Fibroblast of lung (primary cell): ENCODE results near the gene PTGES3. TPM values are rescaled to one million over a fixed set of nuclear protein-coding genes. Genes with fewer than 3 reads are reported as not detected.
"Not testable (repeated sequence)": the region's sequence is repeated elsewhere in the genome, so short reads cannot be mapped to it uniquely, and the experiment has no call there.

Experiments
- DNase-seq, 2 donors: peaks; one replicate each; pipeline versions ENCODE4 v3.0.0 to v3.0.0-alpha.2; 2010; ENCODE audit warnings: low read depth in 2 of 2
- H2AFZ ChIP-seq: 2 replicates; pipeline ENCODE4 v1.5.1; 2012; ENCODE audit warnings: low read length, control low read depth, inconsistent platforms
- H3K27ac ChIP-seq: 2 replicates; pipeline ENCODE4 v1.5.1; 2011; ENCODE audit warnings: low read length, control low read depth; ENCODE audit not compliant: insufficient read depth
- H3K27me3 ChIP-seq: 2 replicates; pipeline ENCODE4 v1.5.1; 2011; ENCODE audit warnings: mild to moderate bottlenecking, low read length; ENCODE audit not compliant: control insufficient read depth, insufficient read depth
- H3K36me3 ChIP-seq: 2 replicates; pipeline ENCODE4 v1.5.1; 2011; ENCODE audit warnings: low read length; ENCODE audit not compliant: control insufficient read depth, insufficient read depth
- H3K4me1 ChIP-seq: 2 replicates; pipeline ENCODE4 v1.5.1; 2011; ENCODE audit warnings: low read length; ENCODE audit not compliant: control insufficient read depth, insufficient read depth; ENCODE audit errors: extremely low read depth
- H3K4me2 ChIP-seq: 2 replicates; pipeline ENCODE4 v1.5.1; 2011; ENCODE audit warnings: low read length, control low read depth; ENCODE audit not compliant: insufficient read depth; ENCODE audit errors: extremely low read depth
- H3K4me3 ChIP-seq, 4 experiments: fragments of 200-600 bp in 1 of 4; sonication (generic) in 1 of 4; replicated peaks in 1 of 4; 2 replicates each; pipeline ENCODE4 v1.5.1; 2011 to 2016; ENCODE audit warnings: low read length in 4 of 4, low read depth in 3 of 4, mild to moderate bottlenecking in 3 of 4, control low read depth in 2 of 4, inconsistent platforms in 1 of 4, mixed read lengths in 1 of 4; ENCODE audit not compliant: insufficient read depth in 1 of 4; ENCODE audit errors: control extremely low read depth in 1 of 4
- H3K79me2 ChIP-seq: 2 replicates; pipeline ENCODE4 v1.5.1; 2012; ENCODE audit warnings: mild to moderate bottlenecking, low read length, inconsistent platforms; ENCODE audit not compliant: control insufficient read depth, insufficient read depth
- H3K9ac ChIP-seq: 2 replicates; pipeline ENCODE4 v1.5.1; 2011; ENCODE audit warnings: mild to moderate bottlenecking, low read length, control low read depth; ENCODE audit not compliant: insufficient read depth
- H3K9me3 ChIP-seq: 2 replicates; pipeline ENCODE4 v1.5.1; 2012; ENCODE audit warnings: low read depth, low read length; ENCODE audit not compliant: control insufficient read depth, insufficient read depth
- H4K20me1 ChIP-seq: 2 replicates; pipeline ENCODE4 v1.5.1; 2011; ENCODE audit warnings: low read length; ENCODE audit not compliant: control insufficient read depth, insufficient read depth; ENCODE audit errors: extremely low read depth
- EZH2 ChIP-seq: IDR thresholded peaks from 2 replicates; pipeline ENCODE4 v1.5.1; 2012; ENCODE audit warnings: low read length, control low read depth, mild to moderate bottlenecking; ENCODE audit errors: missing control alignments
- polyA plus RNA-seq, 2 donors: library from polyadenylated mRNA; depleted of rRNA in 1 of 2; stranded (reverse) in 1 of 2; unstranded in 1 of 2; fragments of >200 nt; gene quantifications; 2 replicates each; pipeline ENCODE4 v1.2.1, GENCODE V29; 2011 to 2012; ENCODE audit warnings: missing spikeins in 1 of 2
- total RNA-seq: library from RNA; depleted of rRNA; stranded (reverse); fragments of >200 nt; gene quantifications from 2 replicates; pipeline ENCODE4 v1.2.1, GENCODE V29; 2014
- TF ChIP-seq, protein P1 (sequence below), 2 donors: IDR thresholded peaks in 1 of 2; conservative IDR thresholded peaks in 1 of 2; 1 replicate in 1 of 2; 2 replicates in 1 of 2; pipeline ENCODE4 v1.5.1; 2011 to 2012; ENCODE audit warnings: low read length in 2 of 2, control low read depth in 1 of 2, inconsistent platforms in 1 of 2, low read depth in 1 of 2, mild to moderate bottlenecking in 1 of 2

Gene PTGES3
- total and polyA plus RNA-seq, 2 donors (not counting 1 experiment from before 2014, with no cell fraction given) = 60.3 to 119 TPM

DNA sequence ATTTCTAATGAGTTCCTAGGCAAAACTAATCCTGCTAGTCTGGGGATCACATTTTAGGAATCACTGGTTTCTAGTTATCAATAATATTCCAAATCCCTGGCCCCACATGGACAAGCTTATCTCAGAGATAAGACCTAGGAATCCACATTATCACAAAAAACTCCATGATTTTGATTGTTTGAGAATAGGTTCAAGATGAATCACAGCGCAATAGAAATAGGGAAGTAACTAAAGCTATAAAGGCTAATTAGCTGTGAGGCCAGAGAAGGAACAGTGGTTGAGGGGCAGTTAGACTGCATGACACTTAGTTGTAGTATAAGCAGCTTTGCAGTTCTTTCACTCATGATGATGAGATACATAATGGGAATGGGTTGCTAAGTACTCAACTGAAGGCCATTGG, 29.2 kb downstream of the PTGES3 start:
- H3K9ac ChIP-seq = no peak overlapping the region
- no peaks in the 10 kb centered on the region for H3K27me3 ChIP-seq
- H3K4me1 ChIP-seq = no peaks in the 10 kb centered on the region
- H3K36me3 ChIP-seq = peaks cover 2% of the 10 kb centered on the region
- no peak overlapping the region for H3K4me3 ChIP-seq
- no peak overlapping the region for H2AFZ ChIP-seq
- no peaks in the 10 kb centered on the region for H4K20me1 ChIP-seq
- no peak overlapping the region for H3K27ac ChIP-seq
- no peak for TF ChIP-seq EZH2
- TF ChIP-seq, protein P1, sequence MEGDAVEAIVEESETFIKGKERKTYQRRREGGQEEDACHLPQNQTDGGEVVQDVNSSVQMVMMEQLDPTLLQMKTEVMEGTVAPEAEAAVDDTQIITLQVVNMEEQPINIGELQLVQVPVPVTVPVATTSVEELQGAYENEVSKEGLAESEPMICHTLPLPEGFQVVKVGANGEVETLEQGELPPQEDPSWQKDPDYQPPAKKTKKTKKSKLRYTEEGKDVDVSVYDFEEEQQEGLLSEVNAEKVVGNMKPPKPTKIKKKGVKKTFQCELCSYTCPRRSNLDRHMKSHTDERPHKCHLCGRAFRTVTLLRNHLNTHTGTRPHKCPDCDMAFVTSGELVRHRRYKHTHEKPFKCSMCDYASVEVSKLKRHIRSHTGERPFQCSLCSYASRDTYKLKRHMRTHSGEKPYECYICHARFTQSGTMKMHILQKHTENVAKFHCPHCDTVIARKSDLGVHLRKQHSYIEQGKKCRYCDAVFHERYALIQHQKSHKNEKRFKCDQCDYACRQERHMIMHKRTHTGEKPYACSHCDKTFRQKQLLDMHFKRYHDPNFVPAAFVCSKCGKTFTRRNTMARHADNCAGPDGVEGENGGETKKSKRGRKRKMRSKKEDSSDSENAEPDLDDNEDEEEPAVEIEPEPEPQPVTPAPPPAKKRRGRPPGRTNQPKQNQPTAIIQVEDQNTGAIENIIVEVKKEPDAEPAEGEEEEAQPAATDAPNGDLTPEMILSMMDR (conservative IDR thresholded peaks at IDR 0.05 in 1 of 2, IDR thresholded peaks at IDR 0.05 in 1 of 2; ENCODE audit: low read depth in 1 of 2, low read length in 2 of 2) = no peak
- no peaks in the 10 kb centered on the region for H3K79me2 ChIP-seq
- no peak for DNase-seq
- H3K4me2 ChIP-seq = no peak overlapping the region
- H3K9me3 ChIP-seq = no peaks in the 10 kb centered on the region

DNA sequence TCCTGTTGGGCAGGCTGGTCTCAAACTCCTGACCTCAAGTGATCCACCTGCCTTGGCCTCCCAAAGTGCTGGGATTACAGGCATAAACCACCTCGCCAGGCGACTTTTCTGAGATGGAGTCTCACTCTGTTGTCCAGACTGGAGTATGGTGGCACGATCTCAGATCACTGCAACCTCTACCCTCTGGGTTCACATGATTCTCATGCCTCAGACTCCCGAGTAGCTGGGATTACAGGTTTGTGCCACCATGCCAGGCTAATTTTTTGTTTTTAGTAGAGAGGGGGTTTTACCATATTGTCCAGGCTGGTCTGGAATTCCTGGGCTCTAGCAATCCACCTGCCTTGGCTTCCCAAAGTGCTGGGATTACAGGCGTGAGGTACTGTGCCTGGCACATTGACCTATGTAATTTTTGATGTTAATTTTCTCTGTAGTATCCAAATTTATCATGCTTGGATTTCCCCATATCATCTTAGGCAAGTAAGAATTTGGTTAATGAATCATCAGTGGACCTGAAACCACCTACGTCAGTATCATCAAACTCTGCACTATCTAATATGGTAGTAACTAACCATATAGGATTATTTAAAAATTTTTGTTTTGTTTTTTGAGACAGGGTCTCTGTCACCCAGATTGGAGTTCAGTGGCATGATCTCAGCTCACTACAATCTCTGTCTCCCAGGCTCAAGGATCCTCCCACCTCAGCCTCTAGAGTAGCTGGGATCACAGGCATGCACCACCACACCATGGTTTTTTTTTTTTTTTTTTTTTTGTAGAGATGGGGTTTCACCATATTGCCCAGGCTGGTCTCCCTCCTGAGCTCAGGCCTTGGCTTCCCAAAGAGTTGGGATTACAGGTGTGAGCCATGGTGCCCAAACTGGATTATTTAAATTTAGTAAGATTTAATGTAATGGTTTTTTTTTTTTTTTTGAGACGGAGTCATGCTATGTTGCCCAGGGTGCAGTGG, 30.4 kb downstream of the PTGES3 start:
- H3K36me3 ChIP-seq = peaks cover 2% of the 10 kb centered on the region
- TF ChIP-seq, protein P1 (conservative IDR thresholded peaks at IDR 0.05 in 1 of 2, IDR thresholded peaks at IDR 0.05 in 1 of 2; ENCODE audit: low read depth in 1 of 2, low read length in 2 of 2) = no peak
- TF ChIP-seq EZH2 = no peak
- no peaks in the 10 kb centered on the region for H3K4me1 ChIP-seq
- H3K27ac ChIP-seq = no peak overlapping the region
- no peak overlapping the region for H2AFZ ChIP-seq
- no peaks in the 10 kb centered on the region for H4K20me1 ChIP-seq
- H3K4me2 ChIP-seq = no peak overlapping the region
- H3K27me3 ChIP-seq = no peaks in the 10 kb centered on the region
- no peaks in the 10 kb centered on the region for H3K9me3 ChIP-seq
- no peaks in the 10 kb centered on the region for H3K79me2 ChIP-seq
- H3K4me3 ChIP-seq = no peak overlapping the region
- no peak overlapping the region for H3K9ac ChIP-seq
- no peak for DNase-seq

DNA sequence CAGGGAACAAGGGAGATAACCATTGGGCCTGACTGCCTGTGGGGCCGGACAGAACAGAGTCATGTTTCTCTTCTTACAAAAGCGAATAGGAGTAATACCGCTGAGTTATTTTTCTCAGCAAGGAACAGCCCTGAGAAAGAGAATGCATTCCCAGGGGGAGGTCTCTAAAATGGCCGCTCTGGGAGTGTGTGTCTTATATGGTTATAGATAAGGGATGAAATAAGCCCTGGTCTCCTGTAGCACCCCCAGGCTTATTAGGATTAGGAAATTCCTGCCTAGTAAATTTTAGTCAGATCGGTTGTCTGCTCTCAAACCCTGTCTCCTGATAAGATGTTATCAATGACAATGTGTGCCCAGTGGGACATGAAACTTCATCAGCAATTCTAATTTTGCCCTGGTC, 34.3 kb downstream of the PTGES3 start:
- H3K4me3 ChIP-seq, H2AFZ ChIP-seq, H3K9me3 ChIP-seq, H3K4me2 ChIP-seq, H3K27ac ChIP-seq, H3K4me1 ChIP-seq, H4K20me1 ChIP-seq, H3K9ac ChIP-seq, H3K27me3 ChIP-seq, DNase-seq, H3K36me3 ChIP-seq, H3K79me2 ChIP-seq: not testable (repeated sequence)

DNA sequence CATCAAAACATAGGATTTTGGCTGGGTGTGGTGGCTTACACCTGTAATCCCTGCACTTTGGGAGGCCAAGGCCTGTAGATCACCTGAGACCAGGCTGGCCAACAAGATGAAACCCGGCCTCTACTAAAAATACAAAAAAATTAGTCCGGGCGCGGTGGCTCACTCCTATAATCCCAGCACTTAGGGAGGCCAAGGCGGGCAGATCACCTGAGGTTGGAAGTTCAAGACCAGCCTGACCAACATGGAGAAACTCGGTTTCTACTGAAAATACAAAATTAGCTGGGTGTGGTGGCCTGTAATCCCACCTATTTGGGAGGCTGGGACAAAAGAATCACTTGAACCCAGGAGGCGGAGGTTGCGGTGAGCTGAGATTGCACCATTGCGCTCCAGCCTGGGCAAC, 40.1 kb downstream of the PTGES3 start:
- not testable (repeated sequence) for H3K9ac ChIP-seq, H3K27me3 ChIP-seq, H3K4me2 ChIP-seq, H2AFZ ChIP-seq, H3K4me3 ChIP-seq, H4K20me1 ChIP-seq, H3K4me1 ChIP-seq, H3K9me3 ChIP-seq, H3K27ac ChIP-seq, DNase-seq, H3K36me3 ChIP-seq
- peaks cover 26% of the 10 kb centered on the region for H3K79me2 ChIP-seq
